H9 (cell line): ENCODE measurements around the gene USP6. TPM values are rescaled to one million over a fixed set of nuclear protein-coding genes. Genes with fewer than 3 reads are reported as not detected.

Experiments
- DNase-seq: peaks from one replicate; pipeline ENCODE4 v3.0.0-alpha.2; 2017
- H2AFZ ChIP-seq: one replicate; pipeline ENCODE4 v1.6.1; 2013; ENCODE audit warnings: mild to moderate bottlenecking, low read length, control low read depth, moderate library complexity
- H2AK5ac ChIP-seq: 2 replicates; pipeline ENCODE4 v1.6.1; 2013; ENCODE audit warnings: low read length, control low read depth, mixed read lengths; ENCODE audit not compliant: insufficient read length
- H2BK120ac ChIP-seq: one replicate; pipeline ENCODE4 v1.6.1; 2013; ENCODE audit warnings: low read depth, mild to moderate bottlenecking, low read length, control low read depth, inconsistent platforms; ENCODE audit not compliant: poor library complexity, severe bottlenecking
- H2BK12ac ChIP-seq: 2 replicates; pipeline ENCODE4 v1.6.1; 2013; ENCODE audit warnings: low read length, control low read depth, mixed read lengths, low read depth; ENCODE audit not compliant: insufficient read length
- H2BK15ac ChIP-seq: 2 replicates; pipeline ENCODE4 v1.6.1; 2013; ENCODE audit warnings: low read depth, low read length, control low read depth
- H2BK20ac ChIP-seq: one replicate; pipeline ENCODE4 v1.6.1; 2013; ENCODE audit warnings: low read depth, mild to moderate bottlenecking, low read length, control low read depth, inconsistent platforms; ENCODE audit not compliant: poor library complexity, severe bottlenecking
- H2BK5ac ChIP-seq: 2 replicates; pipeline ENCODE4 v1.6.1; 2013; ENCODE audit warnings: low read length, control low read depth, mixed read lengths; ENCODE audit not compliant: insufficient read length
- H3K14ac ChIP-seq: 2 replicates; pipeline ENCODE4 v1.6.1; 2013; ENCODE audit warnings: low read length, control low read depth; ENCODE audit not compliant: insufficient read depth
- H3K18ac ChIP-seq: 2 replicates; pipeline ENCODE4 v1.6.1; 2013; ENCODE audit warnings: low read depth, mild to moderate bottlenecking, mixed read lengths, low read length, control low read depth; ENCODE audit not compliant: insufficient read length
- H3K23ac ChIP-seq: 2 replicates; pipeline ENCODE4 v1.6.1; 2013; ENCODE audit warnings: low read length, control low read depth, mixed read lengths, low read depth; ENCODE audit not compliant: insufficient read length
- H3K23me2 ChIP-seq: 2 replicates; pipeline ENCODE4 v1.6.1; 2013; ENCODE audit warnings: low read depth, mild to moderate bottlenecking, mixed read lengths, low read length, control low read depth; ENCODE audit not compliant: insufficient read length, poor library complexity, severe bottlenecking
- H3K27ac ChIP-seq: 2 replicates; pipeline ENCODE4 v1.5.1; 2013; ENCODE audit warnings: low read length, control low read depth, mixed read lengths, low read depth; ENCODE audit not compliant: insufficient read length
- H3K27me3 ChIP-seq: 2 replicates; pipeline ENCODE4 v1.6.1; 2013; ENCODE audit warnings: low read length, control low read depth, inconsistent platforms; ENCODE audit not compliant: insufficient read depth
- H3K4ac ChIP-seq: 2 replicates; pipeline ENCODE4 v1.6.1; 2013; ENCODE audit warnings: low read depth, mild to moderate bottlenecking, control low read depth, inconsistent platforms, low read length, moderate library complexity
- H3K4me1 ChIP-seq: 2 replicates; pipeline ENCODE4 v1.6.1; 2013; ENCODE audit warnings: low read length, control low read depth, inconsistent platforms; ENCODE audit not compliant: insufficient read depth
- H3K4me2 ChIP-seq: 2 replicates; pipeline ENCODE4 v1.6.1; 2013; ENCODE audit warnings: low read length, control low read depth, mixed read lengths; ENCODE audit not compliant: insufficient read length, insufficient read depth
- H3K56ac ChIP-seq: 2 replicates; pipeline ENCODE4 v1.6.1; 2013; ENCODE audit warnings: low read depth, mild to moderate bottlenecking, mixed read lengths, low read length, control low read depth; ENCODE audit not compliant: insufficient read length
- H3K79me1 ChIP-seq: 2 replicates; pipeline ENCODE4 v1.6.1; 2013; ENCODE audit warnings: low read depth, mild to moderate bottlenecking, moderate library complexity, low read length, control low read depth, inconsistent platforms; ENCODE audit not compliant: insufficient read depth, poor library complexity, severe bottlenecking
- H3K79me2 ChIP-seq: 2 replicates; pipeline ENCODE4 v1.6.1; 2013; ENCODE audit warnings: low read length, control low read depth, inconsistent platforms; ENCODE audit not compliant: insufficient read depth
- H3K9ac ChIP-seq: 2 replicates; pipeline ENCODE4 v1.6.1; 2013; ENCODE audit warnings: low read length, control low read depth, mixed read lengths; ENCODE audit not compliant: insufficient read length; ENCODE audit errors: extremely low read depth
- H3K9me3 ChIP-seq: one replicate; pipeline ENCODE4 v1.6.1; 2013; ENCODE audit warnings: low read depth, low read length, inconsistent platforms; ENCODE audit not compliant: control insufficient read depth
- H3T11ph ChIP-seq: one replicate; pipeline ENCODE4 v1.6.1; 2013; ENCODE audit warnings: mild to moderate bottlenecking, low read length, control low read depth, inconsistent platforms
- H4K20me1 ChIP-seq: one replicate; pipeline ENCODE4 v1.6.1; 2013; ENCODE audit not compliant: control insufficient read depth, insufficient read length, insufficient read depth
- H4K5ac ChIP-seq: 2 replicates; pipeline ENCODE4 v1.6.1; 2013; ENCODE audit warnings: low read depth, mild to moderate bottlenecking, mixed read lengths, low read length, control low read depth; ENCODE audit not compliant: insufficient read length
- H4K8ac ChIP-seq: replicated peaks from 2 replicates; pipeline ENCODE4 v1.6.1; 2013; ENCODE audit warnings: low read length, control low read depth, mixed read lengths, low read depth; ENCODE audit not compliant: insufficient read length
- H4K91ac ChIP-seq: 2 replicates; pipeline ENCODE4 v1.6.1; 2013; ENCODE audit warnings: low read depth, mild to moderate bottlenecking, moderate library complexity, mixed read lengths, low read length, control low read depth; ENCODE audit not compliant: insufficient read length
- H3K27ac Mint-ChIP-seq, 3 experiments: 2 replicates in 2 of 3; 3 replicates in 1 of 3; pipeline ENCODE4 v1.8.0; 2020 to 2021; ENCODE audit warnings: mixed read lengths in 3 of 3, mild to moderate bottlenecking in 1 of 3, moderate library complexity in 1 of 3
- H3K27me3 Mint-ChIP-seq: 2 replicates; pipeline ENCODE4 v1.8.0; 2021; ENCODE audit warnings: low read depth, mild to moderate bottlenecking, moderate library complexity, mixed read lengths
- H3K36me3 Mint-ChIP-seq, 3 experiments: 2 replicates in 2 of 3; 3 replicates in 1 of 3; pipeline ENCODE4 v1.8.0; 2020 to 2021; ENCODE audit warnings: low read depth in 3 of 3, mixed read lengths in 3 of 3; ENCODE audit not compliant: insufficient read depth in 1 of 3
- H3K4me1 Mint-ChIP-seq, 2 experiments: 2 replicates each; pipeline ENCODE4 v1.8.0; 2020; ENCODE audit warnings: mixed read lengths in 2 of 2
- H3K4me3 Mint-ChIP-seq, 2 experiments: 2 replicates in 1 of 2; 3 replicates in 1 of 2; pipeline ENCODE4 v1.8.0; 2020 to 2021; ENCODE audit warnings: mild to moderate bottlenecking in 2 of 2, mixed read lengths in 2 of 2, moderate library complexity in 1 of 2
- H3K9me3 Mint-ChIP-seq, 2 experiments: 2 replicates in 1 of 2; 3 replicates in 1 of 2; pipeline ENCODE4 v1.8.0; 2020; ENCODE audit warnings: mild to moderate bottlenecking in 2 of 2, mixed read lengths in 2 of 2, moderate library complexity in 1 of 2
- WGBS: extraction: QIAGEN DNeasy Blood & Tissue Kit; methylation state at CpG from one replicate; pipeline ENCODE4 v1.1.7; 2013; ENCODE audit warnings: missing lambda C conversion rate, low lambda C conversion rate, mixed read lengths; ENCODE audit not compliant: insufficient read length; ENCODE audit errors: extremely low coverage; 5-methylcytosine and 5-hydroxymethylcytosine counted together
- total RNA-seq: library from RNA; stranded (reverse); gene quantifications from 2 replicates; pipeline ENCODE4 v1.2.1, GENCODE V29; 2021
- TF ChIP-seq, protein P1 (sequence below): fragments of 200-600 bp; sonication (generic); conservative IDR thresholded peaks from 3 replicates; pipeline ENCODE4 v1.8.0; 2021; ENCODE audit warnings: antibody characterized with exemption, mild to moderate bottlenecking

The USP6 gene
- total RNA-seq, 1 experiment from 2014 or later = 0.17 TPM

DNA sequence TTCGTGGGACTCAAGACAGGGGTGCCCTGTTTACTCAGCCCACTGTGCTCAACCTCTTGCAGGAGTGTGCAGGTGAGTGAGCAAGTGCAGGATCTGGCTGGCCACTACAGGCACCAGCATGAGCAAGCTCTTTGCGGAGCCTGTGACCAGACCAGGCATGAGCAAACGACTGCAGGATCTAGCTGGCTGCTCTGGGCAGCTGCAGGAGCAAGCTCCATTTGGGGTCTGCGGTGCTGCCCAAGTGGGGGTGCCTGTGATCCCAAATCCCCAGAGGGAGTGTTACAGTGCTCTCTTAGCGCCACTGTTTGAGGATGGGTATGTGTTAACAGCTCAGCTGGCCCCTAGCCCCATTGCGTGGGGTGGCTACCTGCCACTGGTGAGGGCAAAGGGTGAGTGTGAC, 2.4 kb downstream of the USP6 start:
- DNase-seq = no peak
- no peak overlapping the region for H3K18ac ChIP-seq
- H3K14ac ChIP-seq = no peak overlapping the region
- H3K4me1 Mint-ChIP-seq = peaks cover 6% of the 10 kb centered on the region in 2 experiments; a peak in 3 of 4 replicates
- no peak overlapping the region for H3K9ac ChIP-seq
- H4K20me1 ChIP-seq = no peaks in the 10 kb centered on the region
- no peak overlapping the region for H2BK12ac ChIP-seq
- H3K27me3 Mint-ChIP-seq = peaks cover 40% of the 10 kb centered on the region
- no peak overlapping the region for H3K4me2 ChIP-seq
- H3K9me3 Mint-ChIP-seq = peaks cover 6 to 10% of the 10 kb centered on the region in 2 experiments; a peak in 4 of 5 replicates
- no peak overlapping the region for H3T11ph ChIP-seq
- H3K36me3 Mint-ChIP-seq = peaks cover 5 to 18% (median 9%) of the 10 kb centered on the region in 3 experiments; a peak in 5 of 7 replicates
- H3K79me1 ChIP-seq = no peaks in the 10 kb centered on the region
- H2AFZ ChIP-seq = no peak overlapping the region
- no peak overlapping the region for H4K8ac ChIP-seq
- H2BK120ac ChIP-seq = no peak overlapping the region
- H3K4me3 Mint-ChIP-seq = no peak overlapping the region
- H3K4ac ChIP-seq = no peak overlapping the region
- no peak overlapping the region for H3K27ac ChIP-seq
- no peaks in the 10 kb centered on the region for H3K9me3 ChIP-seq
- no peak overlapping the region for H2BK20ac ChIP-seq
- no peak overlapping the region for H2BK15ac ChIP-seq
- H3K23ac ChIP-seq = no peak overlapping the region
- H4K91ac ChIP-seq = no peak overlapping the region
- H3K79me2 ChIP-seq = no peaks in the 10 kb centered on the region
- WGBS = no CpG with 5 or more reads among the region's 6 CpGs
- no peak overlapping the region for H2AK5ac ChIP-seq
- H3K27me3 ChIP-seq = no peaks in the 10 kb centered on the region; the same call in 1 of the 2 replicates
- no peak overlapping the region; a peak in 1 of 7 replicates for H3K27ac Mint-ChIP-seq
- TF ChIP-seq, protein P1, sequence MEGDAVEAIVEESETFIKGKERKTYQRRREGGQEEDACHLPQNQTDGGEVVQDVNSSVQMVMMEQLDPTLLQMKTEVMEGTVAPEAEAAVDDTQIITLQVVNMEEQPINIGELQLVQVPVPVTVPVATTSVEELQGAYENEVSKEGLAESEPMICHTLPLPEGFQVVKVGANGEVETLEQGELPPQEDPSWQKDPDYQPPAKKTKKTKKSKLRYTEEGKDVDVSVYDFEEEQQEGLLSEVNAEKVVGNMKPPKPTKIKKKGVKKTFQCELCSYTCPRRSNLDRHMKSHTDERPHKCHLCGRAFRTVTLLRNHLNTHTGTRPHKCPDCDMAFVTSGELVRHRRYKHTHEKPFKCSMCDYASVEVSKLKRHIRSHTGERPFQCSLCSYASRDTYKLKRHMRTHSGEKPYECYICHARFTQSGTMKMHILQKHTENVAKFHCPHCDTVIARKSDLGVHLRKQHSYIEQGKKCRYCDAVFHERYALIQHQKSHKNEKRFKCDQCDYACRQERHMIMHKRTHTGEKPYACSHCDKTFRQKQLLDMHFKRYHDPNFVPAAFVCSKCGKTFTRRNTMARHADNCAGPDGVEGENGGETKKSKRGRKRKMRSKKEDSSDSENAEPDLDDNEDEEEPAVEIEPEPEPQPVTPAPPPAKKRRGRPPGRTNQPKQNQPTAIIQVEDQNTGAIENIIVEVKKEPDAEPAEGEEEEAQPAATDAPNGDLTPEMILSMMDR = no peak
- H4K5ac ChIP-seq = no peak overlapping the region
- H3K56ac ChIP-seq = no peak overlapping the region
- no peaks in the 10 kb centered on the region for H3K4me1 ChIP-seq
- no peak overlapping the region for H2BK5ac ChIP-seq
- H3K23me2 ChIP-seq = peaks cover 9% of the 10 kb centered on the region
